ENCODE data around the gene TFCP2. TPM values are rescaled to one million over a fixed set of nuclear protein-coding genes. Genes with fewer than 3 reads are reported as not detected.
A peak's percentile ranks its signal among the peaks of the same experiment; 100 is the strongest.
"Not testable (repeated sequence)": the region's sequence is repeated elsewhere in the genome, so short reads cannot be mapped to it uniquely, and the experiment has no call there.

TFCP2 gene, protein sequence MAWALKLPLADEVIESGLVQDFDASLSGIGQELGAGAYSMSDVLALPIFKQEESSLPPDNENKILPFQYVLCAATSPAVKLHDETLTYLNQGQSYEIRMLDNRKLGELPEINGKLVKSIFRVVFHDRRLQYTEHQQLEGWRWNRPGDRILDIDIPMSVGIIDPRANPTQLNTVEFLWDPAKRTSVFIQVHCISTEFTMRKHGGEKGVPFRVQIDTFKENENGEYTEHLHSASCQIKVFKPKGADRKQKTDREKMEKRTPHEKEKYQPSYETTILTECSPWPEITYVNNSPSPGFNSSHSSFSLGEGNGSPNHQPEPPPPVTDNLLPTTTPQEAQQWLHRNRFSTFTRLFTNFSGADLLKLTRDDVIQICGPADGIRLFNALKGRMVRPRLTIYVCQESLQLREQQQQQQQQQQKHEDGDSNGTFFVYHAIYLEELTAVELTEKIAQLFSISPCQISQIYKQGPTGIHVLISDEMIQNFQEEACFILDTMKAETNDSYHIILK
- total RNA-seq, result 10 to 100 TPM; 10.8 to 28.8 (median 20.7) TPM
- polyA plus RNA-seq, result 10 to 100 TPM in 1 of 2 donors, 1 to 10 TPM in 1; 8.3 to 18.5 TPM
- long read RNA-seq, donor 1, partial matches to known transcripts, result 1 of 6 reads
- long read RNA-seq, donor 1, other reads (novel, unspliced or antisense), result 3 of 6 reads
- long read RNA-seq, donor 2, transcript TFCP2-201 (15 exons, 3,546 nt), result major isoform, 9 of 18 reads
- long read RNA-seq, donor 2, partial matches to known transcripts, result 3 of 18 reads
- long read RNA-seq, donor 2, other reads (novel, unspliced or antisense), result 6 of 18 reads
- long read RNA-seq, donor 3, partial matches to known transcripts, result 2 of 5 reads
- long read RNA-seq, donor 3, other reads (novel, unspliced or antisense), result 3 of 5 reads

GRCh38 chr12:51172515-51173431 lies at the start of gene TFCP2:
TFCP2 (minus strand) TSS chr12:51173135; CDS start chr12:51172422, 713 bp downstream.
- 0 to 2% (median 1%) methylated on average over 35 to 58 of the region's 58 CpGs for WGBS, 4 donors
- ATAC-seq (peak; percentile 99), DNase-seq (peak; percentile 97 to 99 (median 98))
- intact Hi-C loops (cut with DNase I), result loop anchor here in 4 of 10 donors (1.0 to 5.0 kb wide), 5 partner anchors 44 to 66 kb away; partner anchors contain the start of genes POU6F1 (in 3 of the 4) and DAZAP2 (in 2 of the 4)
- H3K27ac ChIP-seq, result peak within 1 kb of the TSS; percentile 86 to 98 (median 94)
- no peaks in the 10 kb centered on the region for H3K9me3 ChIP-seq
- H3K4me1 ChIP-seq, result peaks cover 0 to 34% (median 16%) of the 10 kb centered on the region in 12 donors
- no peaks in the 10 kb centered on the region for H3K27me3 ChIP-seq
- no peaks in the 10 kb centered on the region for H3K36me3 ChIP-seq
- no peak for TF ChIP-seq POLR2A (IDR thresholded peaks at IDR 0.05)
- TF ChIP-seq, protein P1, sequence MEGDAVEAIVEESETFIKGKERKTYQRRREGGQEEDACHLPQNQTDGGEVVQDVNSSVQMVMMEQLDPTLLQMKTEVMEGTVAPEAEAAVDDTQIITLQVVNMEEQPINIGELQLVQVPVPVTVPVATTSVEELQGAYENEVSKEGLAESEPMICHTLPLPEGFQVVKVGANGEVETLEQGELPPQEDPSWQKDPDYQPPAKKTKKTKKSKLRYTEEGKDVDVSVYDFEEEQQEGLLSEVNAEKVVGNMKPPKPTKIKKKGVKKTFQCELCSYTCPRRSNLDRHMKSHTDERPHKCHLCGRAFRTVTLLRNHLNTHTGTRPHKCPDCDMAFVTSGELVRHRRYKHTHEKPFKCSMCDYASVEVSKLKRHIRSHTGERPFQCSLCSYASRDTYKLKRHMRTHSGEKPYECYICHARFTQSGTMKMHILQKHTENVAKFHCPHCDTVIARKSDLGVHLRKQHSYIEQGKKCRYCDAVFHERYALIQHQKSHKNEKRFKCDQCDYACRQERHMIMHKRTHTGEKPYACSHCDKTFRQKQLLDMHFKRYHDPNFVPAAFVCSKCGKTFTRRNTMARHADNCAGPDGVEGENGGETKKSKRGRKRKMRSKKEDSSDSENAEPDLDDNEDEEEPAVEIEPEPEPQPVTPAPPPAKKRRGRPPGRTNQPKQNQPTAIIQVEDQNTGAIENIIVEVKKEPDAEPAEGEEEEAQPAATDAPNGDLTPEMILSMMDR (IDR thresholded peaks at IDR 0.05), result no peak
- peak within 1 kb of the TSS; percentile 24 to 88 (median 74) for H3K4me3 ChIP-seq

DNA sequence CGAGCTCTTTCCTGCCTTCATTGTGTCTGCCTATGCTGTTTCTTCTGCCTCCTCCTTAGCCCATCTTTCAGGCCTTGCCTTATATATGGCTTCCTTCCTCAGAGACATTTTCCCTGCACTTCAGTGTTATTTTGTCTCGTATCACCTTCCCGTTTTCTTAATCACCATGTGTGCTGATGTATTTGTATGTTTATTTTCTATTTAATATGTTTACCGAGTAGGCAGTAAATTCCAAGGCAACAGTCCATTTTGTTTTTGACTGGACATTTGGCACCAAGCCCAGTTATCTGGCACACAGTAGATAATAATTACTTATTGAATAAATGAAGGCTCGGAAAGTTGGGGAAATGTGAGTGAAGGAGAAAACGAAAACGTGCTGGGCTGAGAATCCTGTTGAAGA lies 49.5 kb upstream of the TFCP2 start:
- peaks cover 0 to 16% (median 9%) of the 10 kb centered on the region in 12 donors for H3K4me1 ChIP-seq
- H3K27me3 ChIP-seq, result no peaks in the 10 kb centered on the region
- no peak for TF ChIP-seq POLR2A (IDR thresholded peaks at IDR 0.05)
- TF ChIP-seq, protein P1 (IDR thresholded peaks at IDR 0.05), result no peak
- H3K9me3 ChIP-seq, result no peaks in the 10 kb centered on the region
- H3K27ac ChIP-seq, result no peak overlapping the region
- no peak for DNase-seq
- intact Hi-C loops (cut with DNase I), result no loop called here
- H3K4me3 ChIP-seq, result no peak overlapping the region
- H3K36me3 ChIP-seq, result no peaks in the 10 kb centered on the region
- no peak for ATAC-seq
- 44 to 53% (median 48%) methylated on average over 7 of the region's 7 CpGs for WGBS, 4 donors

GRCh38 chr12:51219857-51220256 lies 46.9 kb upstream of the TFCP2 start:
- not testable (repeated sequence) for H3K27me3 ChIP-seq, H3K27ac ChIP-seq, ATAC-seq, DNase-seq, H3K36me3 ChIP-seq, H3K4me3 ChIP-seq, H3K9me3 ChIP-seq
- peaks cover 0 to 27% (median 14%) of the 10 kb centered on the region in 12 donors for H3K4me1 ChIP-seq
- WGBS, 4 donors, result 85 to 93% (median 90%) methylated on average over 12 of the region's 12 CpGs
- intact Hi-C loops (cut with DNase I), result loop anchor here in 5 of 10 donors (2.0 to 10.0 kb wide), 4 partner anchors 19 to 175 kb away; partner anchors contain the start of genes DAZAP2 (in 3 of the 5), TFCP2 (in 2 of the 5), LETMD1 (in 1 of the 5) and SMAGP (in 1 of the 5)

GRCh38 chr12:51219322-51219721 lies 46.4 kb upstream of the TFCP2 start:
- DNase-seq (no peak), ATAC-seq (no peak)
- Histone ChIP-seq H3K9me3 (no peaks in the 10 kb centered on the region), H3K27me3 (no peaks in the 10 kb centered on the region), H3K4me1 (peaks cover 0 to 27% (median 14%) of the 10 kb centered on the region in 12 donors), H3K36me3 (no peaks in the 10 kb centered on the region), H3K4me3 (peak overlapping the region in 2 of 12 donors; percentile 81 to 95), H3K27ac (peak overlapping the region in 7 of 12 donors; percentile 85 to 99 (median 97))
- intact Hi-C loops (cut with DNase I), result loop anchor here in 5 of 10 donors (2.0 to 10.0 kb wide), 4 partner anchors 19 to 175 kb away; partner anchors contain the start of genes DAZAP2 (in 3 of the 5), TFCP2 (in 2 of the 5), LETMD1 (in 1 of the 5) and SMAGP (in 1 of the 5)
- TF ChIP-seq, protein P1 (IDR thresholded peaks at IDR 0.05), result no peak
- no peak for TF ChIP-seq POLR2A (IDR thresholded peaks at IDR 0.05)
- WGBS, 4 donors, result 81 to 88% (median 85%) methylated on average over 5 of the region's 5 CpGs
